Measurements from ENCODE around the gene PADI2.
"Not testable (repeated sequence)": the region's sequence is repeated elsewhere in the genome, so short reads cannot be mapped to it uniquely, and the experiment has no call there.

The PADI2 gene

GRCh38 chr1:17062751-17063150 is 56.5 kb downstream of the PADI2 start:
- H3K23ac ChIP-seq (ENCODE audit: low read length); H3K4me2 ChIP-seq (ENCODE audit: low read length); H4K8ac ChIP-seq (ENCODE audit: low read depth, low read length); H4K5ac ChIP-seq (ENCODE audit: low read length); H3K4me1 ChIP-seq (ENCODE audit: control insufficient read depth, low read depth, low read length); H2BK120ac ChIP-seq (ENCODE audit: low read depth, low read length); H3K79me2 ChIP-seq (ENCODE audit: control insufficient read depth, insufficient read depth, low read length); H3K79me1 ChIP-seq (ENCODE audit: low read length); H3K56ac ChIP-seq (ENCODE audit: low read length); H3K4ac ChIP-seq (ENCODE audit: low read depth, low read length); H3K27ac ChIP-seq (ENCODE audit: low read depth, low read length); H2AK5ac ChIP-seq (ENCODE audit: low read length); H3K27me3 ChIP-seq (ENCODE audit: insufficient read depth, low read length, poor library complexity); H3K9ac ChIP-seq (ENCODE audit: low read length); H3K18ac ChIP-seq (ENCODE audit: low read length); H3K36me3 ChIP-seq (ENCODE audit: control insufficient read depth, insufficient read depth, low read length); H2BK5ac ChIP-seq (ENCODE audit: low read length); H3K4me3 ChIP-seq (ENCODE audit: low read length); H2BK15ac ChIP-seq (replicated peaks; ENCODE audit: low read depth): not testable (repeated sequence)
- no CpG with 5 or more reads among the region's 7 CpGs for WGBS (ENCODE audit: extremely low coverage, insufficient coverage, low lambda C conversion rate)
- peak; percentile 42 for DNase-seq

DNA sequence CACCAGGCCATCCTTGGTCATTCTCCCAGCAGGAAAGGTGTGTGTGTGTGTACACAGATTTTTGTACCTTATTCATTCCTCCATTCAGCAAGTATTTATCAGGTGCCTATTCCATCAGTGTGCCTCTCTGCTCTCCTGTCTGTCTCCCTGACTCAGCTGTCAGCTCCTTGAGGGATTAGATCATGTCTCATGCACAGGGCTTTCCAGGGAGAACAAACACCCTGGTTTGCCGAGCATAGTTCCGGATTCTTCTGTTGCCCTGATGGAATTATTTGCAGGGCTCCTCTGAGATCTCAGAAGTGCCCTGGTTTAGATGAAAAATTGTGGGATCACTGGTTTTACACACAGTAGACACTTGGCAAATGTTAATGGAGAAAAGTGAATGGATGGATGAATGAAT is 57.4 kb downstream of the PADI2 start:
- H3K56ac ChIP-seq (ENCODE audit: low read length), result no peak overlapping the region
- H3K4ac ChIP-seq (ENCODE audit: low read depth, low read length), result no peak overlapping the region
- no peaks in the 10 kb centered on the region for H3K27me3 ChIP-seq (ENCODE audit: insufficient read depth, low read length, poor library complexity)
- no peak overlapping the region for H3K23ac ChIP-seq (ENCODE audit: low read length)
- no peak overlapping the region for H3K27ac ChIP-seq (ENCODE audit: low read depth, low read length)
- no peak overlapping the region for H4K5ac ChIP-seq (ENCODE audit: low read length)
- H4K8ac ChIP-seq (ENCODE audit: low read depth, low read length), result no peak overlapping the region
- no peak overlapping the region for H2AK5ac ChIP-seq (ENCODE audit: low read length)
- H3K79me2 ChIP-seq (ENCODE audit: control insufficient read depth, insufficient read depth, low read length), result no peaks in the 10 kb centered on the region
- no peaks in the 10 kb centered on the region for H3K4me1 ChIP-seq (ENCODE audit: control insufficient read depth, low read depth, low read length)
- WGBS (ENCODE audit: extremely low coverage, insufficient coverage, low lambda C conversion rate), result no CpG with 5 or more reads among the region's 2 CpGs
- no peak overlapping the region for H3K4me3 ChIP-seq (ENCODE audit: low read length)
- no peak overlapping the region for H3K4me2 ChIP-seq (ENCODE audit: low read length)
- H3K9ac ChIP-seq (ENCODE audit: low read length), result no peak overlapping the region
- DNase-seq, result no peak
- H2BK15ac ChIP-seq (replicated peaks; ENCODE audit: low read depth), result no peak overlapping the region
- no peaks in the 10 kb centered on the region for H3K79me1 ChIP-seq (ENCODE audit: low read length)
- H2BK120ac ChIP-seq (ENCODE audit: low read depth, low read length), result no peak overlapping the region
- no peak overlapping the region for H3K18ac ChIP-seq (ENCODE audit: low read length)
- H2BK5ac ChIP-seq (ENCODE audit: low read length), result no peak overlapping the region
- no peaks in the 10 kb centered on the region for H3K36me3 ChIP-seq (ENCODE audit: control insufficient read depth, insufficient read depth, low read length)

DNA sequence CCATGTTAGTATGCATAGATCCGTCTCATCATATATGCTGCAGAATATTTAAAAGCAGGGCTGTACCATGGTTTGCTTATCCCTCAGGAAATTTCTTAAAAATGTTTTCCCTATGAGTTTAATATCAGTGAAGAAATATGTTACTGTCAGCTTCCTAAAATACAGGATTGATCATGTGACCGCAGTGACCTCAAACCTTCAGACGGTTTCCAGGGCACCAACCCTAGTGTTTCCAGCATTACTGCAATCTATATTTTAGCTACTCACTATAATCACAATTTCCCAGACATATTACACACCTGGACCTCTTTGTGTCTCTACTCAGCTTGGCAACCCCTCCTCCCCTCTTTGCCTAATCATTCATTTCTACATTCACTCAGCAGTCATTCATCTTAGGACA is 57.8 kb downstream of the PADI2 start:
- no peak overlapping the region for H2AK5ac ChIP-seq (ENCODE audit: low read length)
- no peaks in the 10 kb centered on the region for H3K27me3 ChIP-seq (ENCODE audit: insufficient read depth, low read length, poor library complexity)
- H4K8ac ChIP-seq (ENCODE audit: low read depth, low read length), result no peak overlapping the region
- H3K4me2 ChIP-seq (ENCODE audit: low read length), result no peak overlapping the region
- H3K4ac ChIP-seq (ENCODE audit: low read depth, low read length), result no peak overlapping the region
- H3K56ac ChIP-seq (ENCODE audit: low read length), result no peak overlapping the region
- no peaks in the 10 kb centered on the region for H3K79me2 ChIP-seq (ENCODE audit: control insufficient read depth, insufficient read depth, low read length)
- no peak overlapping the region for H2BK15ac ChIP-seq (replicated peaks; ENCODE audit: low read depth)
- DNase-seq, result no peak
- H3K9ac ChIP-seq (ENCODE audit: low read length), result no peak overlapping the region
- H3K23ac ChIP-seq (ENCODE audit: low read length), result no peak overlapping the region
- no peak overlapping the region for H3K4me3 ChIP-seq (ENCODE audit: low read length)
- H3K27ac ChIP-seq (ENCODE audit: low read depth, low read length), result no peak overlapping the region
- H3K18ac ChIP-seq (ENCODE audit: low read length), result no peak overlapping the region
- no peaks in the 10 kb centered on the region for H3K4me1 ChIP-seq (ENCODE audit: control insufficient read depth, low read depth, low read length)
- no peak overlapping the region for H4K5ac ChIP-seq (ENCODE audit: low read length)
- no peak overlapping the region for H2BK120ac ChIP-seq (ENCODE audit: low read depth, low read length)
- no peak overlapping the region for H2BK5ac ChIP-seq (ENCODE audit: low read length)
- H3K79me1 ChIP-seq (ENCODE audit: low read length), result no peaks in the 10 kb centered on the region
- WGBS (ENCODE audit: extremely low coverage, insufficient coverage, low lambda C conversion rate), result no CpG with 5 or more reads among the region's 3 CpGs
- H3K36me3 ChIP-seq (ENCODE audit: control insufficient read depth, insufficient read depth, low read length), result no peaks in the 10 kb centered on the region

GRCh38 chr1:17060306-17060749 is 58.9 kb downstream of the PADI2 start:
- no peaks in the 10 kb centered on the region for H3K79me1 ChIP-seq (ENCODE audit: low read length)
- no peak overlapping the region for H2BK15ac ChIP-seq (replicated peaks; ENCODE audit: low read depth)
- no peaks in the 10 kb centered on the region for H3K4me1 ChIP-seq (ENCODE audit: control insufficient read depth, low read depth, low read length)
- H4K5ac ChIP-seq (ENCODE audit: low read length), result no peak overlapping the region
- no peak overlapping the region for H3K56ac ChIP-seq (ENCODE audit: low read length)
- no peak overlapping the region for H4K8ac ChIP-seq (ENCODE audit: low read depth, low read length)
- H3K27ac ChIP-seq (ENCODE audit: low read depth, low read length), result peak overlapping the region; percentile 8
- no peaks in the 10 kb centered on the region for H3K36me3 ChIP-seq (ENCODE audit: control insufficient read depth, insufficient read depth, low read length)
- H2BK5ac ChIP-seq (ENCODE audit: low read length), result no peak overlapping the region
- H3K79me2 ChIP-seq (ENCODE audit: control insufficient read depth, insufficient read depth, low read length), result no peaks in the 10 kb centered on the region
- H2BK120ac ChIP-seq (ENCODE audit: low read depth, low read length), result no peak overlapping the region
- H3K23ac ChIP-seq (ENCODE audit: low read length), result no peak overlapping the region
- no peaks in the 10 kb centered on the region for H3K27me3 ChIP-seq (ENCODE audit: insufficient read depth, low read length, poor library complexity)
- no peak overlapping the region for H3K4me3 ChIP-seq (ENCODE audit: low read length)
- H3K18ac ChIP-seq (ENCODE audit: low read length), result no peak overlapping the region
- H3K9ac ChIP-seq (ENCODE audit: low read length), result no peak overlapping the region
- DNase-seq, result no peak
- no peak overlapping the region for H2AK5ac ChIP-seq (ENCODE audit: low read length)
- no peak overlapping the region for H3K4ac ChIP-seq (ENCODE audit: low read depth, low read length)
- H3K4me2 ChIP-seq (ENCODE audit: low read length), result no peak overlapping the region
- WGBS (ENCODE audit: extremely low coverage, insufficient coverage, low lambda C conversion rate), result no CpG with 5 or more reads among the region's 11 CpGs

- Histone ChIP-seq H4K8ac (ENCODE audit: low read depth, low read length) (no peak overlapping the region), H3K79me2 (ENCODE audit: control insufficient read depth, insufficient read depth, low read length) (no peaks in the 10 kb centered on the region), H3K4me3 (ENCODE audit: low read length) (no peak overlapping the region), H3K4ac (ENCODE audit: low read depth, low read length) (no peak overlapping the region), H3K27ac (ENCODE audit: low read depth, low read length) (peak overlapping the region; percentile 12), H2BK120ac (ENCODE audit: low read depth, low read length) (no peak overlapping the region), H3K79me1 (ENCODE audit: low read length) (no peaks in the 10 kb centered on the region), H3K27me3 (ENCODE audit: insufficient read depth, low read length, poor library complexity) (no peaks in the 10 kb centered on the region), H3K36me3 (ENCODE audit: control insufficient read depth, insufficient read depth, low read length) (no peaks in the 10 kb centered on the region), H2BK5ac (ENCODE audit: low read length) (no peak overlapping the region), H2BK15ac (replicated peaks; ENCODE audit: low read depth) (no peak overlapping the region), H3K18ac (ENCODE audit: low read length) (no peak overlapping the region), H3K9ac (ENCODE audit: low read length) (no peak overlapping the region), H2AK5ac (ENCODE audit: low read length) (no peak overlapping the region), H3K4me2 (ENCODE audit: low read length) (no peak overlapping the region), H4K5ac (ENCODE audit: low read length) (no peak overlapping the region), H3K4me1 (ENCODE audit: control insufficient read depth, low read depth, low read length) (no peaks in the 10 kb centered on the region), H3K56ac (ENCODE audit: low read length) (no peak overlapping the region), H3K23ac (ENCODE audit: low read length) (no peak overlapping the region)
- DNase-seq, result peak; percentile 88
- no CpG with 5 or more reads among the region's 12 CpGs for WGBS (ENCODE audit: extremely low coverage, insufficient coverage, low lambda C conversion rate)
These were observed 59.6 kb downstream of the PADI2 start for GRCh38 chr1:17059391-17060305.

Measured in mesendoderm (in vitro differentiated cells).